Liver (tissue), 9 donors: ENCODE data around the gene CTNNA1. TPM values are rescaled to one million over a fixed set of nuclear protein-coding genes. Genes with fewer than 3 reads are reported as not detected.

ENCODE experiments used
- DNase-seq: peaks from one replicate; pipeline ENCODE4 v3.0.0-alpha.2; 2017; ENCODE audit warnings: low spot score
- H3K27ac ChIP-seq, 2 donors: one replicate each; pipeline ENCODE4 v1.7.0; 2013; ENCODE audit warnings: inconsistent platforms in 2 of 2, low read length in 2 of 2, control low read depth in 1 of 2, low read depth in 1 of 2, mild to moderate bottlenecking in 1 of 2
- H3K27me3 ChIP-seq, 4 donors: one replicate each; pipeline versions ENCODE4 v1.6.1 to v1.7.0; 2013; ENCODE audit warnings: low read length in 3 of 4, inconsistent platforms in 1 of 4, mild to moderate bottlenecking in 1 of 4, moderate library complexity in 1 of 4; ENCODE audit not compliant: control insufficient read depth in 4 of 4, insufficient read depth in 4 of 4
- H3K36me3 ChIP-seq, 4 donors: one replicate each; pipeline versions ENCODE4 v1.6.1 to v1.7.0; 2013; ENCODE audit warnings: low read length in 3 of 4, mild to moderate bottlenecking in 3 of 4, low read depth in 1 of 4, moderate library complexity in 1 of 4; ENCODE audit not compliant: control insufficient read depth in 4 of 4, insufficient read depth in 3 of 4
- H3K4me1 ChIP-seq, 4 donors: one replicate each; pipeline versions ENCODE4 v1.6.1 to v1.7.0; 2013; ENCODE audit warnings: low read length in 3 of 4, mild to moderate bottlenecking in 3 of 4, moderate library complexity in 1 of 4; ENCODE audit not compliant: control insufficient read depth in 4 of 4, insufficient read depth in 4 of 4
- H3K4me3 ChIP-seq, 3 donors: one replicate each; pipeline versions ENCODE4 v1.6.1 to v1.7.0; 2013; ENCODE audit warnings: low read length in 3 of 3, control low read depth in 1 of 3, low read depth in 1 of 3, mild to moderate bottlenecking in 1 of 3
- H3K9ac ChIP-seq, 2 donors: one replicate each; pipeline ENCODE4 v1.7.0; 2013; ENCODE audit warnings: low read length in 2 of 2, mild to moderate bottlenecking in 2 of 2, moderate library complexity in 2 of 2, control low read depth in 1 of 2, low read depth in 1 of 2
- H3K9me3 ChIP-seq, 4 donors: one replicate each; pipeline versions ENCODE4 v1.6.1 to v1.7.0; 2013; ENCODE audit warnings: low read length in 3 of 4; ENCODE audit not compliant: control insufficient read depth in 4 of 4
- ATF3 ChIP-seq: IDR thresholded peaks from 2 replicates; pipeline ENCODE4 v1.6.1; 2016; ENCODE audit warnings: antibody characterized with exemption
- CTCF ChIP-seq: fragments of 150-350 bp; IDR thresholded peaks from 2 replicates; pipeline ENCODE4 v1.5.1; 2017; ENCODE audit warnings: improper control_type of control experiment, low read depth, low read length; ENCODE audit not compliant: missing input control
- EGR1 ChIP-seq, 2 donors: IDR thresholded peaks; 2 replicates each; pipeline ENCODE4 v1.6.1; 2016 to 2018; ENCODE audit warnings: antibody characterized with exemption in 2 of 2, low read depth in 2 of 2
- FOXA2 ChIP-seq: IDR thresholded peaks from 2 replicates; pipeline ENCODE4 v1.6.1; 2016; ENCODE audit warnings: antibody characterized with exemption
- HNF4A ChIP-seq, 2 donors: conservative IDR thresholded peaks; 2 replicates each; pipeline ENCODE4 v1.6.1; 2016; ENCODE audit warnings: antibody characterized with exemption in 2 of 2, mild to moderate bottlenecking in 2 of 2
- HNF4G ChIP-seq: IDR thresholded peaks from 2 replicates; pipeline ENCODE4 v1.6.1; 2016; ENCODE audit warnings: antibody characterized with exemption
- JUND ChIP-seq, 2 donors: IDR thresholded peaks; 2 replicates each; pipeline ENCODE4 v1.6.1; 2016; ENCODE audit warnings: antibody characterized with exemption in 2 of 2
- NR2F2 ChIP-seq: IDR thresholded peaks from 2 replicates; pipeline ENCODE4 v1.6.1; 2016; ENCODE audit warnings: antibody characterized with exemption
- RAD21 ChIP-seq, 2 donors: IDR thresholded peaks; 2 replicates each; pipeline ENCODE4 v1.6.1; 2016; ENCODE audit warnings: antibody characterized with exemption in 2 of 2, mild to moderate bottlenecking in 2 of 2
- RXRA ChIP-seq, 2 donors: IDR thresholded peaks; 2 replicates each; pipeline ENCODE4 v1.6.1; 2017 to 2018; ENCODE audit warnings: antibody characterized with exemption in 2 of 2, mild to moderate bottlenecking in 1 of 2
- SP1 ChIP-seq: IDR thresholded peaks from 2 replicates; pipeline ENCODE4 v1.6.1; 2018; ENCODE audit warnings: antibody characterized with exemption, mild to moderate bottlenecking
- TAF1 ChIP-seq: conservative IDR thresholded peaks from 2 replicates; pipeline ENCODE4 v1.6.1; 2016; ENCODE audit warnings: antibody characterized with exemption, mild to moderate bottlenecking
- WGBS: extraction: QIAGEN DNeasy Blood & Tissue Kit; methylation state at CpG from one replicate; pipeline ENCODE4 v1.1.7; 2013; 5-methylcytosine and 5-hydroxymethylcytosine counted together
- polyA plus RNA-seq, 2 donors: library from polyadenylated mRNA; stranded (reverse) in 1 of 2; unstranded in 1 of 2; fragments of 200-250 nt in 1 of 2; fragments of >200 nt in 1 of 2; fragmentation: Nextera tagmentation in 1 of 2; extraction: Ambion mirVana in 1 of 2; gene quantifications; one replicate each; pipeline versions ENCODE4 v1.2.1 to v1.2.3, GENCODE V29; 2013 to 2015
- total RNA-seq, 2 donors: library from RNA; depleted of rRNA; stranded (reverse); fragments of >200 nt; gene quantifications; one replicate each; pipeline ENCODE4 v1.2.3, GENCODE V29; 2014
- TF ChIP-seq, protein P1 (sequence below): IDR thresholded peaks from 2 replicates; pipeline ENCODE4 v1.6.1; 2016; ENCODE audit warnings: antibody characterized with exemption
- TF ChIP-seq, protein P2 (sequence below): IDR thresholded peaks from 2 replicates; pipeline ENCODE4 v1.6.1; 2016; ENCODE audit warnings: antibody characterized with exemption
- TF ChIP-seq, protein P3 (sequence below): IDR thresholded peaks from 2 replicates; pipeline ENCODE4 v1.6.1; 2016; ENCODE audit warnings: antibody characterized with exemption, mild to moderate bottlenecking
- donor health status: healthy.
- donor health status: healthy.
- donor health status: healthy.
- donor health status: healthy.
- donor health status: healthy.

CTNNA1 gene
- total and polyA plus RNA-seq, 4 donors: 39.9 to 150 (median 103) TPM

- 89% methylated on average over 3 of the region's 3 CpGs for WGBS
- H3K4me1 ChIP-seq: peaks cover 0 to 4% (median 0%) of the 10 kb centered on the region in 4 donors
- peaks cover 0 to 4% (median 2%) of the 10 kb centered on the region in 4 donors for H3K36me3 ChIP-seq
- H3K27ac ChIP-seq: no peak overlapping the region
- no peaks in the 10 kb centered on the region for H3K9me3 ChIP-seq
- no peak for DNase-seq
- no peak overlapping the region for H3K9ac ChIP-seq
- TF ChIP-seq TAF1: no peak
- no peak for TF ChIP-seq FOXA2
- no peak for TF ChIP-seq EGR1 (IDR thresholded peaks at IDR 0.05; ENCODE audit: low read depth in 2 of 2)
- TF ChIP-seq, protein P1, sequence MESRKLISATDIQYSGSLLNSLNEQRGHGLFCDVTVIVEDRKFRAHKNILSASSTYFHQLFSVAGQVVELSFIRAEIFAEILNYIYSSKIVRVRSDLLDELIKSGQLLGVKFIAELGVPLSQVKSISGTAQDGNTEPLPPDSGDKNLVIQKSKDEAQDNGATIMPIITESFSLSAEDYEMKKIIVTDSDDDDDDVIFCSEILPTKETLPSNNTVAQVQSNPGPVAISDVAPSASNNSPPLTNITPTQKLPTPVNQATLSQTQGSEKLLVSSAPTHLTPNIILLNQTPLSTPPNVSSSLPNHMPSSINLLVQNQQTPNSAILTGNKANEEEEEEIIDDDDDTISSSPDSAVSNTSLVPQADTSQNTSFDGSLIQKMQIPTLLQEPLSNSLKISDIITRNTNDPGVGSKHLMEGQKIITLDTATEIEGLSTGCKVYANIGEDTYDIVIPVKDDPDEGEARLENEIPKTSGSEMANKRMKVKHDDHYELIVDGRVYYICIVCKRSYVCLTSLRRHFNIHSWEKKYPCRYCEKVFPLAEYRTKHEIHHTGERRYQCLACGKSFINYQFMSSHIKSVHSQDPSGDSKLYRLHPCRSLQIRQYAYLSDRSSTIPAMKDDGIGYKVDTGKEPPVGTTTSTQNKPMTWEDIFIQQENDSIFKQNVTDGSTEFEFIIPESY: no peak
- TF ChIP-seq, protein P2, sequence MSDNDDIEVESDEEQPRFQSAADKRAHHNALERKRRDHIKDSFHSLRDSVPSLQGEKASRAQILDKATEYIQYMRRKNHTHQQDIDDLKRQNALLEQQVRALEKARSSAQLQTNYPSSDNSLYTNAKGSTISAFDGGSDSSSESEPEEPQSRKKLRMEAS: no peak
- TF ChIP-seq NR2F2: no peak
- TF ChIP-seq, protein P3, sequence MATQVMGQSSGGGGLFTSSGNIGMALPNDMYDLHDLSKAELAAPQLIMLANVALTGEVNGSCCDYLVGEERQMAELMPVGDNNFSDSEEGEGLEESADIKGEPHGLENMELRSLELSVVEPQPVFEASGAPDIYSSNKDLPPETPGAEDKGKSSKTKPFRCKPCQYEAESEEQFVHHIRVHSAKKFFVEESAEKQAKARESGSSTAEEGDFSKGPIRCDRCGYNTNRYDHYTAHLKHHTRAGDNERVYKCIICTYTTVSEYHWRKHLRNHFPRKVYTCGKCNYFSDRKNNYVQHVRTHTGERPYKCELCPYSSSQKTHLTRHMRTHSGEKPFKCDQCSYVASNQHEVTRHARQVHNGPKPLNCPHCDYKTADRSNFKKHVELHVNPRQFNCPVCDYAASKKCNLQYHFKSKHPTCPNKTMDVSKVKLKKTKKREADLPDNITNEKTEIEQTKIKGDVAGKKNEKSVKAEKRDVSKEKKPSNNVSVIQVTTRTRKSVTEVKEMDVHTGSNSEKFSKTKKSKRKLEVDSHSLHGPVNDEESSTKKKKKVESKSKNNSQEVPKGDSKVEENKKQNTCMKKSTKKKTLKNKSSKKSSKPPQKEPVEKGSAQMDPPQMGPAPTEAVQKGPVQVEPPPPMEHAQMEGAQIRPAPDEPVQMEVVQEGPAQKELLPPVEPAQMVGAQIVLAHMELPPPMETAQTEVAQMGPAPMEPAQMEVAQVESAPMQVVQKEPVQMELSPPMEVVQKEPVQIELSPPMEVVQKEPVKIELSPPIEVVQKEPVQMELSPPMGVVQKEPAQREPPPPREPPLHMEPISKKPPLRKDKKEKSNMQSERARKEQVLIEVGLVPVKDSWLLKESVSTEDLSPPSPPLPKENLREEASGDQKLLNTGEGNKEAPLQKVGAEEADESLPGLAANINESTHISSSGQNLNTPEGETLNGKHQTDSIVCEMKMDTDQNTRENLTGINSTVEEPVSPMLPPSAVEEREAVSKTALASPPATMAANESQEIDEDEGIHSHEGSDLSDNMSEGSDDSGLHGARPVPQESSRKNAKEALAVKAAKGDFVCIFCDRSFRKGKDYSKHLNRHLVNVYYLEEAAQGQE: no peak
- no peak for TF ChIP-seq JUND (IDR thresholded peaks at IDR 0.05)
- no peak for TF ChIP-seq ATF3
- no peak for TF ChIP-seq CTCF
- H3K4me3 ChIP-seq: no peak overlapping the region
- H3K27me3 ChIP-seq: no peaks in the 10 kb centered on the region
Measured at GRCh38 chr5:138820695-138821094, 67.5 kb downstream of the CTNNA1 start.

DNA sequence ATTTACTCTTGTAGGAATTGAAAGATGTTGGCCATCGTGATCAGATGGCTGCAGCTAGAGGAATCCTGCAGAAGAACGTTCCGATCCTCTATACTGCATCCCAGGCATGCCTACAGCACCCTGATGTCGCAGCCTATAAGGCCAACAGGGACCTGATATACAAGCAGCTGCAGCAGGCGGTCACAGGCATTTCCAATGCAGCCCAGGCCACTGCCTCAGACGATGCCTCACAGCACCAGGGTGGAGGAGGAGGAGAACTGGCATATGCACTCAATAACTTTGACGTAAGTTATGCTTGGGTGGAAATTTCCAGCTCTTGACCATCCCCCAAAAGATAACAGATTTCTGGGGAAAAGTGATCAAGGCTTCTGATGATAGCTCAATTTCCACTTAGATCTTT is 71.3 kb downstream of the CTNNA1 start:
- DNase-seq: no peak
- peaks cover 0 to 4% (median 0%) of the 10 kb centered on the region in 4 donors for H3K4me1 ChIP-seq
- H3K36me3 ChIP-seq: peaks cover 2 to 17% (median 16%) of the 10 kb centered on the region in 4 donors
- 84% methylated on average over 7 of the region's 7 CpGs for WGBS
- no peaks in the 10 kb centered on the region for H3K9me3 ChIP-seq
- H3K4me3 ChIP-seq: no peak overlapping the region
- no peaks in the 10 kb centered on the region for H3K27me3 ChIP-seq
- no peak overlapping the region for H3K9ac ChIP-seq
- no peak overlapping the region for H3K27ac ChIP-seq
- TF ChIP-seq HNF4A (conservative IDR thresholded peaks at IDR 0.05) (no peak), RAD21 (IDR thresholded peaks at IDR 0.05) (no peak), FOXA2 (no peak), CTCF (no peak), ATF3 (no peak), RXRA (IDR thresholded peaks at IDR 0.05) (no peak), TAF1 (no peak), SP1 (no peak), HNF4G (no peak)
- TF ChIP-seq, protein P2: no peak
- TF ChIP-seq, protein P3: no peak
